Measurements from ENCODE around the gene B4GALNT1.

DNA sequence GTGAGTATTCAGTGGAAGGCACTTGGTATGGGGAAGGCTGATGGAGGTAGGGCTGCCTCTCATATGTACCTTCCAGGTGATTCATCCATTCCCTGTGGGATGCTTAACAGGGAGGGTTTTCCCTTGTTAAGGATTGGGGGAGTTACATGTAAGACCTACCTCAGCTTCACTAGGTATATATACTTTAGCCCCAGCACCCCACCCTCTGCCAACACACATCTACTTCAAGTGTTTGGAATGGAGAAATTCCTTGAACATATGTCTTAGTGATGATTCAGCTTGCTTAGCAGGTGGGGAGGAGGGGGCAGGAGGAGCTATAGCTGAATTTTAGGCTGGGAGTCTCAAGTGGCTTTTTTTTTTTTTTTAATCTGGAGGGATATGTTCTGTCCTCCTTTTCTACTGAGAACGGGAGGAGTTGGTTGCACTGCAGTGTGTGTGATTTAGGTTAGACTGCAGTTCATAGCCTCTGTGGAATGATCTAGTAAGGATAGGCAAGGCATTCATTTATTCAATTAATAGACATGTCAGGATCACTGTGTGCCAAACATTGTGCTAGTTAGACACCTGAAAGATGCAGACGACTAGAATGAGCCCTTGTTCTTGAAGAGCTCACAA, 40.3 kb downstream of the B4GALNT1 start:
- TF ChIP-seq MAX (IDR thresholded peaks at IDR 0.05; ENCODE audit: low read depth, low read length): no peak
- TF ChIP-seq, protein P1, sequence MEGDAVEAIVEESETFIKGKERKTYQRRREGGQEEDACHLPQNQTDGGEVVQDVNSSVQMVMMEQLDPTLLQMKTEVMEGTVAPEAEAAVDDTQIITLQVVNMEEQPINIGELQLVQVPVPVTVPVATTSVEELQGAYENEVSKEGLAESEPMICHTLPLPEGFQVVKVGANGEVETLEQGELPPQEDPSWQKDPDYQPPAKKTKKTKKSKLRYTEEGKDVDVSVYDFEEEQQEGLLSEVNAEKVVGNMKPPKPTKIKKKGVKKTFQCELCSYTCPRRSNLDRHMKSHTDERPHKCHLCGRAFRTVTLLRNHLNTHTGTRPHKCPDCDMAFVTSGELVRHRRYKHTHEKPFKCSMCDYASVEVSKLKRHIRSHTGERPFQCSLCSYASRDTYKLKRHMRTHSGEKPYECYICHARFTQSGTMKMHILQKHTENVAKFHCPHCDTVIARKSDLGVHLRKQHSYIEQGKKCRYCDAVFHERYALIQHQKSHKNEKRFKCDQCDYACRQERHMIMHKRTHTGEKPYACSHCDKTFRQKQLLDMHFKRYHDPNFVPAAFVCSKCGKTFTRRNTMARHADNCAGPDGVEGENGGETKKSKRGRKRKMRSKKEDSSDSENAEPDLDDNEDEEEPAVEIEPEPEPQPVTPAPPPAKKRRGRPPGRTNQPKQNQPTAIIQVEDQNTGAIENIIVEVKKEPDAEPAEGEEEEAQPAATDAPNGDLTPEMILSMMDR (IDR thresholded peaks at IDR 0.05; ENCODE audit: low read depth, low read length): no peak

Measured in NB4 (cell line).